ENCODE results near the gene DLX2.
"Not testable (repeated sequence)": the region's sequence is repeated elsewhere in the genome, so short reads cannot be mapped to it uniquely, and the experiment has no call there.

DLX2 gene

GRCh38 chr2:172114579-172114978, 11.9 kb upstream of the DLX2 start:
- H3K9ac ChIP-seq (ENCODE audit: low read depth, low read length), result no peak overlapping the region
- no peaks in the 10 kb centered on the region for H3K36me3 ChIP-seq (ENCODE audit: insufficient read depth, low read length)
- no peaks in the 10 kb centered on the region for H3K9me3 ChIP-seq (ENCODE audit: control insufficient read depth, insufficient read depth, low read length)
- H3K4me1 ChIP-seq (ENCODE audit: insufficient read depth, low read length), result peaks cover 8% of the 10 kb centered on the region; the same call in 1 of the 2 replicates

GRCh38 chr2:172114176-172114575, 11.5 kb upstream of the DLX2 start:
- not testable (repeated sequence) for H3K36me3 ChIP-seq (ENCODE audit: insufficient read depth, low read length); H3K9me3 ChIP-seq (ENCODE audit: control insufficient read depth, insufficient read depth, low read length); H3K9ac ChIP-seq (ENCODE audit: low read depth, low read length)
- peaks cover 10% of the 10 kb centered on the region; the same call in 1 of the 2 replicates for H3K4me1 ChIP-seq (ENCODE audit: insufficient read depth, low read length)

GRCh38 chr2:172113617-172114016, 10.9 kb upstream of the DLX2 start:
- Histone ChIP-seq H3K9me3 (ENCODE audit: control insufficient read depth, insufficient read depth, low read length) (no peaks in the 10 kb centered on the region), H3K36me3 (ENCODE audit: insufficient read depth, low read length) (no peaks in the 10 kb centered on the region), H3K9ac (ENCODE audit: low read depth, low read length) (no peak overlapping the region), H3K4me1 (ENCODE audit: insufficient read depth, low read length) (peaks cover 10% of the 10 kb centered on the region; the same call in 1 of the 2 replicates)

GRCh38 chr2:172109988-172110811, 7.5 kb upstream of the DLX2 start:
- Histone ChIP-seq H3K9me3 (ENCODE audit: control insufficient read depth, insufficient read depth, low read length) (no peaks in the 10 kb centered on the region), H3K9ac (ENCODE audit: low read depth, low read length) (peak overlapping the region; percentile 22; the same call in 1 of the 2 replicates), H3K4me1 (ENCODE audit: insufficient read depth, low read length) (peaks cover 10% of the 10 kb centered on the region; the same call in 1 of the 2 replicates), H3K36me3 (ENCODE audit: insufficient read depth, low read length) (no peaks in the 10 kb centered on the region)

- Histone ChIP-seq H3K9me3 (ENCODE audit: control insufficient read depth, insufficient read depth, low read length) (no peaks in the 10 kb centered on the region), H3K9ac (ENCODE audit: low read depth, low read length) (peak overlapping the region; percentile 22; the same call in 1 of the 2 replicates), H3K4me1 (ENCODE audit: insufficient read depth, low read length) (peaks cover 10% of the 10 kb centered on the region; the same call in 1 of the 2 replicates), H3K36me3 (ENCODE audit: insufficient read depth, low read length) (no peaks in the 10 kb centered on the region)
These were observed 6.7 kb upstream of the DLX2 start for GRCh38 chr2:172109256-172109987.

GRCh38 chr2:172108587-172108930, 5.9 kb upstream of the DLX2 start:
- no peaks in the 10 kb centered on the region for H3K36me3 ChIP-seq (ENCODE audit: insufficient read depth, low read length)
- H3K9ac ChIP-seq (ENCODE audit: low read depth, low read length), result no peak overlapping the region
- peaks cover 13% of the 10 kb centered on the region; the same call in 1 of the 2 replicates for H3K4me1 ChIP-seq (ENCODE audit: insufficient read depth, low read length)
- no peaks in the 10 kb centered on the region for H3K9me3 ChIP-seq (ENCODE audit: control insufficient read depth, insufficient read depth, low read length)

GRCh38 chr2:172107690-172108586, 5.2 kb upstream of the DLX2 start:
- H3K9ac ChIP-seq (ENCODE audit: low read depth, low read length), result no peak overlapping the region
- H3K9me3 ChIP-seq (ENCODE audit: control insufficient read depth, insufficient read depth, low read length), result no peaks in the 10 kb centered on the region
- H3K4me1 ChIP-seq (ENCODE audit: insufficient read depth, low read length), result peaks cover 13% of the 10 kb centered on the region; the same call in 1 of the 2 replicates
- H3K36me3 ChIP-seq (ENCODE audit: insufficient read depth, low read length), result no peaks in the 10 kb centered on the region

GRCh38 chr2:172106108-172106961, 3.6 kb upstream of the DLX2 start:
- H3K4me1 ChIP-seq (ENCODE audit: insufficient read depth, low read length), result peaks cover 13% of the 10 kb centered on the region; the same call in 1 of the 2 replicates
- peak overlapping the region; percentile 69; the same call in 1 of the 2 replicates for H3K9ac ChIP-seq (ENCODE audit: low read depth, low read length)
- H3K36me3 ChIP-seq (ENCODE audit: insufficient read depth, low read length), result no peaks in the 10 kb centered on the region

GRCh38 chr2:172105471-172106107, 2.9 kb upstream of the DLX2 start:
- H3K9me3 ChIP-seq (ENCODE audit: control insufficient read depth, insufficient read depth, low read length), result no peaks in the 10 kb centered on the region
- peaks cover 13% of the 10 kb centered on the region; the same call in 1 of the 2 replicates for H3K4me1 ChIP-seq (ENCODE audit: insufficient read depth, low read length)
- no peaks in the 10 kb centered on the region for H3K36me3 ChIP-seq (ENCODE audit: insufficient read depth, low read length)
- H3K9ac ChIP-seq (ENCODE audit: low read depth, low read length), result peak overlapping the region; percentile 69; the same call in 1 of the 2 replicates

More at GRCh38 chr2:172106108-172106961, 3.6 kb upstream of the DLX2 start:
- H3K9me3 ChIP-seq (ENCODE audit: control insufficient read depth, insufficient read depth, low read length), result no peaks in the 10 kb centered on the region

- H3K9ac ChIP-seq (ENCODE audit: low read depth, low read length), result peak overlapping the region; percentile 57; the same call in 1 of the 2 replicates
- no peaks in the 10 kb centered on the region for H3K36me3 ChIP-seq (ENCODE audit: insufficient read depth, low read length)
- no peaks in the 10 kb centered on the region for H3K9me3 ChIP-seq (ENCODE audit: control insufficient read depth, insufficient read depth, low read length)
- peaks cover 3% of the 10 kb centered on the region; the same call in 1 of the 2 replicates for H3K4me1 ChIP-seq (ENCODE audit: insufficient read depth, low read length)
These were observed 972 bp upstream of the DLX2 start for GRCh38 chr2:172103471-172104272.

- peak overlapping the region; percentile 55; the same call in 1 of the 2 replicates for H3K9ac ChIP-seq (ENCODE audit: low read depth, low read length)
- no peaks in the 10 kb centered on the region for H3K9me3 ChIP-seq (ENCODE audit: control insufficient read depth, insufficient read depth, low read length)
- peaks cover 10% of the 10 kb centered on the region; the same call in 1 of the 2 replicates for H3K4me1 ChIP-seq (ENCODE audit: insufficient read depth, low read length)
- no peaks in the 10 kb centered on the region for H3K36me3 ChIP-seq (ENCODE audit: insufficient read depth, low read length)
These were observed 794 bp downstream of the DLX2 start for GRCh38 chr2:172101821-172102390.

Data from ES-I3 (cell line).